Vagina (tissue), 2 donors: Measurements from ENCODE around the gene TCF4. TPM values are rescaled to one million over a fixed set of nuclear protein-coding genes. Genes with fewer than 3 reads are reported as not detected.
A peak's percentile ranks its signal among the peaks of the same experiment; 100 is the strongest.

Experiments
- DNase-seq, 2 donors: peaks; one replicate each; pipeline ENCODE4 v3.0.0-alpha.2; 2017; ENCODE audit errors: extremely low spot score in 2 of 2
- H3K27ac ChIP-seq: fragments of 200-600 bp; sonication (generic); one replicate; pipeline ENCODE4 v1.5.1; 2019
- H3K27me3 ChIP-seq: fragments of 200-600 bp; sonication (generic); one replicate; pipeline ENCODE4 v1.5.1; 2019
- H3K36me3 ChIP-seq, 2 donors: fragments of 200-600 bp; sonication (generic); one replicate each; pipeline ENCODE4 v1.5.1; 2017 to 2019
- H3K4me1 ChIP-seq: fragments of 200-600 bp; sonication (generic); one replicate; pipeline ENCODE4 v1.5.1; 2019
- H3K4me3 ChIP-seq, 2 donors: fragments of 200-600 bp; sonication (generic); 1 replicate in 1 of 2; 2 replicates in 1 of 2; pipeline ENCODE4 v1.5.1; 2016 to 2019
- H3K9me3 ChIP-seq: fragments of 200-600 bp; sonication (generic); one replicate; pipeline ENCODE4 v1.5.1; 2019
- CTCF ChIP-seq, 3 experiments: fragments of 450-650 bp in 2 of 3; fragments of 200-600 bp in 1 of 3; sonication (generic) in 1 of 3; IDR thresholded peaks; one replicate each; pipeline ENCODE4 v1.5.1; 2017 to 2019; ENCODE audit warnings: antibody characterized with exemption in 3 of 3, mild to moderate bottlenecking in 2 of 3, moderate library complexity in 2 of 3
- POLR2A ChIP-seq, 2 donors: fragments of 450-650 bp; IDR thresholded peaks; one replicate each; pipeline ENCODE4 v1.6.1; 2017; ENCODE audit warnings: antibody characterized with exemption in 2 of 2, mild to moderate bottlenecking in 2 of 2, moderate library complexity in 2 of 2
- POLR2AphosphoS5 ChIP-seq, 2 donors: sonication (generic); formaldehyde crosslinking; IDR thresholded peaks; one replicate each; pipeline ENCODE4 v1.9.0; 2017; ENCODE audit warnings: antibody characterized with exemption in 2 of 2, mild to moderate bottlenecking in 2 of 2, low read depth in 1 of 2; ENCODE audit not compliant: insufficient read depth in 1 of 2
- intact Hi-C: fragments of 100-400 bp; cut with DNase I; formaldehyde crosslinking; loops from one replicate; pipeline ENCODE4 v1.15.1; 2023
- total RNA-seq: library from RNA; depleted of rRNA; stranded (reverse); fragments of >200 nt; gene quantifications from one replicate; pipeline ENCODE4 v1.2.3, GENCODE V29; 2016

TCF4 gene
- total RNA-seq, 1 donor from 2014 or later = 105 TPM

- Histone ChIP-seq H3K27me3 (no peaks in the 10 kb centered on the region), H3K9me3 (no peaks in the 10 kb centered on the region), H3K4me3 (no peak overlapping the region), H3K36me3 (peaks cover 0 to 26% of the 10 kb centered on the region in 2 donors), H3K27ac (peak overlapping the region; percentile 12), H3K4me1 (peaks cover 55% of the 10 kb centered on the region)
- TF ChIP-seq POLR2AphosphoS5 (IDR thresholded peaks at IDR 0.05; ENCODE audit: insufficient read depth in 1 of 2, low read depth in 1 of 2) (no peak), POLR2A (IDR thresholded peaks at IDR 0.05) (no peak), CTCF (IDR thresholded peaks at IDR 0.05) (no peak)
- DNase-seq = no peak
- intact Hi-C loops = no loop called here
Measured at GRCh38 chr18:55268151-55268601, 319.8 kb downstream of the TCF4 start.

- intact Hi-C loops = no loop called here
- H3K4me1 ChIP-seq = peaks cover 45% of the 10 kb centered on the region
- DNase-seq = no peak
- no peak overlapping the region for H3K27ac ChIP-seq
- H3K9me3 ChIP-seq = no peaks in the 10 kb centered on the region
- H3K36me3 ChIP-seq = peaks cover 0 to 26% of the 10 kb centered on the region in 2 donors
- H3K4me3 ChIP-seq = no peak overlapping the region
- H3K27me3 ChIP-seq = no peaks in the 10 kb centered on the region
- TF ChIP-seq POLR2A (IDR thresholded peaks at IDR 0.05) (no peak), POLR2AphosphoS5 (IDR thresholded peaks at IDR 0.05; ENCODE audit: insufficient read depth in 1 of 2, low read depth in 1 of 2) (no peak), CTCF (IDR thresholded peaks at IDR 0.05) (no peak)
Measured at GRCh38 chr18:55266981-55267380, 321.0 kb downstream of the TCF4 start.

- TF ChIP-seq POLR2A (IDR thresholded peaks at IDR 0.05) (no peak), POLR2AphosphoS5 (IDR thresholded peaks at IDR 0.05; ENCODE audit: insufficient read depth in 1 of 2, low read depth in 1 of 2) (no peak)
- Histone ChIP-seq H3K4me3 (no peak overlapping the region), H3K36me3 (peaks cover 0 to 31% of the 10 kb centered on the region in 2 donors), H3K9me3 (no peaks in the 10 kb centered on the region), H3K4me1 (peaks cover 45% of the 10 kb centered on the region), H3K27me3 (no peaks in the 10 kb centered on the region), H3K27ac (no peak overlapping the region)
- no peak for DNase-seq
- intact Hi-C loops = no loop called here
Measured at GRCh38 chr18:55265984-55266383, 322.0 kb downstream of the TCF4 start.

GRCh38 chr18:55265130-55265675 lies 322.8 kb downstream of the TCF4 start:
- peaks cover 45% of the 10 kb centered on the region for H3K4me1 ChIP-seq
- no peak overlapping the region for H3K4me3 ChIP-seq
- no peak for TF ChIP-seq POLR2AphosphoS5 (IDR thresholded peaks at IDR 0.05; ENCODE audit: insufficient read depth in 1 of 2, low read depth in 1 of 2)
- no peak for TF ChIP-seq CTCF (IDR thresholded peaks at IDR 0.05)
- no peak for TF ChIP-seq POLR2A (IDR thresholded peaks at IDR 0.05)
- H3K36me3 ChIP-seq = peaks cover 0 to 38% of the 10 kb centered on the region in 2 donors
- H3K9me3 ChIP-seq = no peaks in the 10 kb centered on the region
- no peak overlapping the region for H3K27ac ChIP-seq
- no peak for DNase-seq
- no peaks in the 10 kb centered on the region for H3K27me3 ChIP-seq
- intact Hi-C loops = no loop called here

GRCh38 chr18:55264108-55264507 lies 323.9 kb downstream of the TCF4 start:
- H3K36me3 ChIP-seq = peaks cover 0 to 32% of the 10 kb centered on the region in 2 donors
- no peak for DNase-seq
- H3K4me1 ChIP-seq = peaks cover 45% of the 10 kb centered on the region
- intact Hi-C loops = no loop called here
- TF ChIP-seq CTCF (IDR thresholded peaks at IDR 0.05) (no peak), POLR2AphosphoS5 (IDR thresholded peaks at IDR 0.05; ENCODE audit: insufficient read depth in 1 of 2, low read depth in 1 of 2) (no peak), POLR2A (IDR thresholded peaks at IDR 0.05) (no peak)
- H3K9me3 ChIP-seq = no peaks in the 10 kb centered on the region
- no peaks in the 10 kb centered on the region for H3K27me3 ChIP-seq
- H3K4me3 ChIP-seq = no peak overlapping the region
- H3K27ac ChIP-seq = no peak overlapping the region
